ENCODE results near the gene MNT.

GRCh38 chr17:2372681-2373080 is 28.2 kb downstream of the MNT start:
- TF ChIP-seq EHMT2 (IDR thresholded peaks at IDR 0.05; ENCODE audit: low read depth), result no peak
- no peak for TF ChIP-seq MAX (IDR thresholded peaks at IDR 0.05)
- TF ChIP-seq RAD21 (conservative IDR thresholded peaks at IDR 0.05 in 1 of 2, IDR thresholded peaks at IDR 0.05 in 1 of 2), result no peak
- TF ChIP-seq POLR2A (IDR thresholded peaks at IDR 0.05; ENCODE audit: low read length), result no peak
- no peak for TF ChIP-seq CTCF (IDR thresholded peaks at IDR 0.05)
- no peak for TF ChIP-seq JUN (IDR thresholded peaks at IDR 0.05)
- no peak for TF ChIP-seq HDAC2 (IDR thresholded peaks at IDR 0.05)
- TF ChIP-seq MAFK (IDR thresholded peaks at IDR 0.05; ENCODE audit: partially characterized antibody), result no peak
